MV-4-11 (cell line): ENCODE results near the gene RGMA.
"Not testable (repeated sequence)": the region's sequence is repeated elsewhere in the genome, so short reads cannot be mapped to it uniquely, and the experiment has no call there.

ENCODE experiments used
- DNase-seq: peaks from one replicate; lab custom pipeline; 2025; lab: John Stamatoyannopoulos, UW

The RGMA gene

GRCh38 chr15:93048426-93048721 is 40.6 kb downstream of the RGMA start:
- DNase-seq = no peak

GRCh38 chr15:93047621-93048425 is 41.2 kb downstream of the RGMA start:
- no peak for DNase-seq

GRCh38 chr15:93046721-93047120 is 42.3 kb downstream of the RGMA start:
- no peak for DNase-seq

- DNase-seq = no peak
These were observed 42.9 kb downstream of the RGMA start for GRCh38 chr15:93046120-93046519.

GRCh38 chr15:93045191-93045785 is 43.7 kb downstream of the RGMA start:
- DNase-seq = no peak

GRCh38 chr15:93044301-93045190 is 44.5 kb downstream of the RGMA start:
- no peak for DNase-seq

- no peak for DNase-seq
These were observed 45.2 kb downstream of the RGMA start for GRCh38 chr15:93043621-93044300.

GRCh38 chr15:93042691-93043378 is 46.2 kb downstream of the RGMA start:
- DNase-seq = no peak

- DNase-seq = no peak
These were observed 46.8 kb downstream of the RGMA start for GRCh38 chr15:93042211-93042610.

- no peak for DNase-seq
These were observed 47.9 kb downstream of the RGMA start for GRCh38 chr15:93041159-93041547.

- DNase-seq = peak; percentile 88
These were observed 48.5 kb downstream of the RGMA start for GRCh38 chr15:93040288-93041158.

GRCh38 chr15:93039562-93040287 is 49.3 kb downstream of the RGMA start:
- DNase-seq = not testable (repeated sequence)

GRCh38 chr15:93037820-93038705 is 50.9 kb downstream of the RGMA start:
- peak; percentile 51 for DNase-seq

- peak; percentile 81 for DNase-seq
These were observed 51.8 kb downstream of the RGMA start for GRCh38 chr15:93036951-93037819.

GRCh38 chr15:93035953-93036810 is 52.8 kb downstream of the RGMA start:
- peak; percentile 60 for DNase-seq

GRCh38 chr15:93035092-93035915 is 53.7 kb downstream of the RGMA start:
- DNase-seq = no peak
